NCI-H146 (cell line): ENCODE data around the gene ANKRD11.
"Not testable (repeated sequence)": the region's sequence is repeated elsewhere in the genome, so short reads cannot be mapped to it uniquely, and the experiment has no call there.

Source experiments
- DNase-seq: peaks from one replicate; lab custom pipeline; 2025; lab: John Stamatoyannopoulos, UW

ANKRD11 gene

DNA sequence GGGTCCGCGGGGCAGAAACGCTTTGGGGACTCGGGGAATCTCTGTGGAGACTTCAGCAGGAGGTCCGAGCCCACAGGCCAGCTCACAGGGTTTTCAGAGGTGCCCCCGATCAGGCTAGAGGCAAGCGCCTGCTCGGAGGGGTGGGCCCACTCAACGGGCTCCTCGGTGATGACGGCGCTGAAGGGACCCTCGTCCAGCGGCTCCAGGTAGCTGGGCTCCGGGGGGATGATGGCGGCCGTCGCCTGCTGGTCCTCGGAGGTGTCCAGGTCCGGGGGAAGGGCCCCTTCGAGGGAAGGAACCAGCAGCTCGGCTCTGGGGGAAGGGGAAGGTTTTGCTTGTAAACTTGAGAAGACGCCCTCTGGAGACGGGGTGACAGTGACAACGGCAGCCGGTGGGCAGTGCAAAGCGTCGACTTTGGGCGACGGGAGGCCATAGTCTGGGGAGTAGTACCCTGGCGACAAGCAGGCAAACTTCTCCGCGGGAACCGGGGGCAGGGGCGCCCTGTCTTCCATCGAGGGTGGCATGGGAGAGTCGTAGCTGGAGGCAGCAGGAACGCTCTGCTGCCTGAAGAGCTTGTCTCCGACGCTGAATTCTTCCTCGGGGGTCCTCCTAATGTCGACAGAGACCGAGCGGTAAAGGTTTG is 209.7 kb downstream of the ANKRD11 start:
- DNase-seq, result no peak

- no peak for DNase-seq
Measured at GRCh38 chr16:89279666-89280481, 210.5 kb downstream of the ANKRD11 start.

DNA sequence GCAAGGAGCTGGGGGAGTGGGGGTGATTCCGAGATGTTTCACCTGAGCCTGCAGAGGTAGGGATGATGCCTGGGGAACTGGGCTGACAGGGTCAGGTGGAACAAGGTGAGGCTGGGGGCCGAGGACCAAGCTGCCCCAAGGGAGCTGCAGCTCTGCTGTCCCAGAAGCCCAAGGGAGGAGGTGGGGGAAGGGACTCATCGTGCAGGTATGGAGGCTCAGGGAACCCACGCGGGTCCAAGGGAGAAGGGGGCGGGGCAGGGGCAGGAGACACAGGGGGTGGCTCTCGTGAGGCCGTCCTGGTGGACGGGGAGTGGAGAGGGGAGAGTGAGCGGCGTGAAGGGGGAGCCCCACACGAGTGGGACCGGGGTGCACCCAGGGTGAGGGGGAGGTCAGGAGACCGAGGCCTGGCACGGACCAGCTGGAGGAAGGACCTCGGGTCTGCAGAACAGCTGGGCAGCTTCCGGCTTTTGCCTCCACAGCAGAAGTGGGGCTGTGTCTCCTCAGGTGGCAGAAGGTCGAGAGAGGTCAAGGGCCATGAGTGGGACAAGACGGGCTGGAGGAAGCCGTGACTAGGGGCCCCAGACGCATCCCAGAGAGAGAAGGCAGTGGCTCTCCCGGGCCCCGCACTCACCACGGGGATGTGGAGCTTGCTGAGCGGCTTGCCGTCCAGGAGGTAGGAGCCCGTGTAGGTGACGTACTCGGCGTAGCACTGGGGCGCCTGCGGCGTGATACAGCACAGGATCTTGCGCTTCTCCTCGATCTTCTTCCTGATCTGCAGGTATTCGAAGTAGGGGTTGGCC is 211.7 kb downstream of the ANKRD11 start:
- no peak for DNase-seq

DNA sequence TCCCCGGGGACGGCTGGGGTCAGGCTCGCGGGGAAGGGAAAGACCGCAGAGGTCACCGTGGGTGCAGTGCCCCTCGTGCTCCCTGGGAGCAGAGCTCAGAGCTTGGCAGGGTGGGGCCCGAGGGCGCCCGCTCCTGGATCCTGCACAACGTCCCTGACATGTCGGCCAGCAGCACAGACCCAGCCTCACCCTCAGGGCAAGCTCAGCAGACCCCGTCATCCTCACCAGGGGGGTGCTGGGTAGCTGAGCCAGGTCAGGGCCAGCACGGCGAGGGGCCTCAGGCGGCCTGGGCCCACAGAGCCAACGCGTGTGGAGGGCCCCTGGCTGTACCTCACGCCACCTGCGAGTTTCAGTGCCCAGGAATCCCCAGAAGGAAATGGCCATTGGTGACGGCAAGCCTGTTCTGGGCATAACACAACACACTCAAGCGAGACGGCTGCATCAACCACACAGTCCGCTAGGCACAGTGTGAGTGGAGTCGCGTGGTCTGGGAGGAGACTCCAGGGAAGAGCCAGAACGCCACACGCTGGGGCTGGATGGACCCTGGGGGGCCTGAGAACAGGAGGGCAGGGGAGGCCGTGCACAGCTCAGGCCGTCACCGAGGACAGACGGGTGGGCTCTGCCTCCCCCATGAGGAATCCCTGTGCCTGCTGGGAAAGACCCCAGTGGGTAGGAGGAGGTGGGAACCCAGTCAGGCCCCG is 212.6 kb downstream of the ANKRD11 start:
- no peak for DNase-seq

DNA sequence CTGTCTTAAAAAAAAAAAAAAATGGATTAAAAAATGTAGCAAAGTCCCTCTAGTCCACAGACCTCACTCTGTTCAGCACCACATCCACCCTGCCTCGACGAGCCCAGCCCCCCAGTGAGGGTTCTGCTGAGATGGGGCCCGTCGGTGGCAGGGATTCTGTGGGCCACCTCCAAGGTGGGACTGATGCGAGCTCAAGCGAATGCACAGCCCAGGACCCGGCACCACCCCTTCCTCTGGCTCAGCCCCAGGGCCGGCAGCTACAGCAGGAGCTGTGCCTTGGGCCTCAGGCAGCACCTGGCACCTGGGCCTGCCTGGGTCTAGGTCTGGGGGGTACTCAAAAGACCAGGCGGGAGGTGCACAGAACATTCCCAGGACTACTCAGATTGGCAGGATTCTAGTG is 213.3 kb downstream of the ANKRD11 start:
- DNase-seq, result no peak

DNA sequence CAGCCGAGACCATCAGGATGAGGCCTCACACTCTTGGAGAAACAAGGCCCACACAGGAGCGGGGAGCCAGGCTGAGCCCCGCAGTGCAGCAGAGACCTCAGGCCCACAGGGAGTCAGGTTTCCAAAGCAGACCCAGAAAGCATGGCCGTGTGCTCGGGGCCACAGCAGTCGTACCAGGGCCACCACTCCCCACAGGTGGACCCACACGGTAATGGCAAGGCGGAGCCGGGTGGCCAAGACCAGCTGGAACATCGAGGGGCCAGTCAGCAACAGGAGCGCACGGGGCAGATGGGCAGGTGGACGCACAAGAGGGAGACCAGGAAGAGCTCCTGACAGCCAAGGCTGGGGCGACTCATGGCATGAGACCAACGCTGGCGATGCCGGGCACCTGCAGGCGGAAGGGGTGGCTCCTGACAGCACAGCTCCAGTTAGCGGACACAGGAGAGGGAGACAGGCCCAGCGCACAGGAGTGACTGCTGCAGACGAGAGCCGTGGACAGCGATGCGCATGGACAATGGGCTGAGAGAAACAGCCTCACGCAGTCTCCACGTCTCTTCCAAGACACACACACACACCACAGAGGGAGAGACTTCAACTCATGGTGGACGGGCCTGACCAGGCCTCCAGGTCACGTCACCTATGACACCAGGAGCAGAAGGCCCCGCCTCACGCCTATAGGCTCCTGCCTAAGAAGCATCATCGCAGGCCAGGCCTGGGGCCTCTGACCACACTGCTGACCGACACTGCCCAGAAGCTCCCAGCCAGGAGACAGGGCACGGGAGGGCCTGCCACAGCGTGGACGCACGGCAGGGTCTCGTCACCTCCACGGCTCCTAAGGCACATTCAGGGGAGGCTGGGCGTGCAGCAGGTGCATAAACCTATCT is 214.3 kb downstream of the ANKRD11 start:
- DNase-seq, result no peak

DNA sequence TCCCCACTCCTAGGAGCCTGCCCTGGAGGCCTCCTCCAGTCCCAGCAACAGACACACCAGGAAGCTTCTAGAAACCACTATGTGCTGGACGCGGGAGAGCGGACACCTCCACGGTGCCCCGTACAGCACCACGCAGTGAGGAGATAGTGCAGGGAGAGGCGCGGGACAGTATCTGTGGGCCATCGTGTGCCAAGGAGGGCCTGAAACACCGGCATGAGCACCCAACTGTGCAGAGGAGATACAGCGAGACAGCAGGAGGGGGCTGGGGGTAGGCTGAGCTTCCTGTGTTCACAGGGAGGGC is 215.1 kb downstream of the ANKRD11 start:
- DNase-seq, result no peak

- no peak for DNase-seq
Measured at GRCh38 chr16:89274561-89275283, 215.6 kb downstream of the ANKRD11 start.

- DNase-seq, result no peak
Measured at GRCh38 chr16:89273741-89274472, 216.5 kb downstream of the ANKRD11 start.

GRCh38 chr16:89272631-89273030 is 217.7 kb downstream of the ANKRD11 start:
- DNase-seq, result no peak

DNA sequence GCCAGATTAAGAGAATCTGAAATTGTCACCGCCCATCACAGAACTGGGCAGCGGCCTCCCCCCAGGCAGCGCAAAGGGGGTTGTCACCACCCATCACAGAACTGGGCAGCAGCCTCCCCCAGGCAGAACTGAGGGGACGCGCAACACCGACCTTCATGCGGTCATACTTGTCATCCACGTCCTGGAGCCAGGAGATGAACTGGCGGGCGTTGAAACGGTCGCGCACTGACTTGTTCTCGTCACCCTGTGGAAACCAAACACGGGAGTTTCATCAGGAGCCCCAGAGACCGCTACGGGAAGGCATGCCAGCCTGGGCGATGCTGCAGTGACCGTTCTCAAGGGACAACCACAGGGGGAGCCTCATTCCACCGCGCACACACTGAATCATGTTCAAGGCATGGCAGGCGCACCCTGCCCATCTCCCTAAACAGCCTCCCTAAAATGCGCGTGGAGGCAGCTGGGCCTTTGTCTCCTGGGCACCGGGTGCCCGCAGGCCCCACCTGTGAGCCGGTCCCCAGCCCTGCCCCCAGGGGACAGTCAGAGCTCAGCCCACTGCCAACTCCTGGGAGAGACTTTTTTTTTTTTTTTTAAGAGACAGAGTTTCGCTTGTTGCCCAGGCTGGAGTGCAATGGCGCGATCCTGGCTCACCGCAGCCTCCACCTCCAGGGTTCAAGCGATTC is 219.6 kb downstream of the ANKRD11 start:
- DNase-seq, result no peak

DNA sequence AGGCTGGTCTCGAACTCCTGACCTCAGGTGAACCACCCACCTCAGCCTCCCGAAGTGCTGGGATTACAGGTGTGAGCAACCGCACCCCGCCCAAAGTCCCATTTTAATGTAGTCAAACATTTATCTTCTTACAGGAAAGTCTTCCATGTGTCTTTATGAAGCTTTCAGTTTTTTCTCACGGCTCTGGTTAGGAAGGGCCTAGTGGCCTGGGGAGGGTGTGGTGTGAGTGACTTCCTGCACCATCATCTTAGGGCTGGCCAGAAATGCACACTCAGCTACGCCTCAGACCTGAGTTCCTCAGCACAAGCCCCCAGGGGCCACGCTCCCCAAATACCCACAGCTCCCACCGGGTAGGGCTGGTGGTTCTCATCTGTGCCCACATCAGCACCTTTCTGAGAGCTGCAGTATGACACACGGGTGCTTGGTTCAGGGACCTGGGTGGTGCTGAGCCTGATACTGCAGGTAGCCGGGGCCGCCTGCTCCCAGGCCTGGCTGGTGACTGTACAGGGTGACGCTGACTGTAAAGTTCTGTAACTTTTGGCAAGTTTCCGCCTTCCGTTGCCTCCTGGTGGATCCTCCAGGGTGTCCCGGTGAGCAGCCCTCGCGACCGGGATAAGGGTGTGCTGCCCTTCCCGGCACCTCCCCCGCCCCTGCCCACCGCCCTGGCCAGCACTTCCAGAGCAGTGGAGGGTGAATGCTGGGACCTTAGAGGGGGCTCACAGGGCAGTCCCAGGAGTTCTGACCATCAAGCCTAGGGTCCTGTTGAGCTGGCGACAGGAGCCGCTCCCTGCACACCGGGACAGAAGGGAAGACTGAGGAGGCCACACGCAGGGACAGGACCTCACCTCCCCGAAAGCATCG is 220.3 kb downstream of the ANKRD11 start:
- DNase-seq, result no peak

DNA sequence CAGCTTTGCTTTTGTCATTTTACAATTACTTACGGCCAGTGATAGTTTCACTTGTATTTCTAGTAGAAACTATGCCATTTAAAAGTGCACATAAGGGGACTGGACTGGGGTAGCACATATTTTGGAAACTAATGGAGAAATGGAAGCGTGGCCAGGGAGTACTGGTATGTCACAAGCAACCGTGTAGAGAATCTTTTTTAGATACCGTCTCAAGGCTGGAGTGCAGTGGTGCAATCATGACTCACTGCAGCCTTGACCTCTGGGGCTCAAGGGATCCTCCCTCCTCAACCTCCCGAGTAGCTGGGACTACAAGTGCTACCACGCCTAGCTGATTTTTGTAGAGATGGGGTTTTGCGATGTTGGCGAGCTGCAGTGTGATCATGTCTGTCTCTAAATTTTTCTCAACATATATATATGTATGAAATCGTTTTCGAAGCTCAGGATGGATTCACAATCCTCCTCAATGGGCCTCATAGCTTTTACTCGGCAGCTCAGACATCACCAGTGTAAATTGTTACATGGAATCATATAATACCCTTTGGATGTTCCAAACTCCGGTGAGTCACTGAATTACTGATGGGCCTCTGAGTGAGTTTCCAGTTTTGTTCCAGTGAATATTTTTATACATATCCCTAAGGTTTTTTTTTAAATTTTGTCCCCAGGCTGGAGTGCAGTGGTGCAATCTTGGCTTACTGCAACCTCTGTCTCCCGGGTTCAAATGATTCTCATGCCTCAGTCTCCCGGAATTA is 221.2 kb downstream of the ANKRD11 start:
- DNase-seq, result no peak

DNA sequence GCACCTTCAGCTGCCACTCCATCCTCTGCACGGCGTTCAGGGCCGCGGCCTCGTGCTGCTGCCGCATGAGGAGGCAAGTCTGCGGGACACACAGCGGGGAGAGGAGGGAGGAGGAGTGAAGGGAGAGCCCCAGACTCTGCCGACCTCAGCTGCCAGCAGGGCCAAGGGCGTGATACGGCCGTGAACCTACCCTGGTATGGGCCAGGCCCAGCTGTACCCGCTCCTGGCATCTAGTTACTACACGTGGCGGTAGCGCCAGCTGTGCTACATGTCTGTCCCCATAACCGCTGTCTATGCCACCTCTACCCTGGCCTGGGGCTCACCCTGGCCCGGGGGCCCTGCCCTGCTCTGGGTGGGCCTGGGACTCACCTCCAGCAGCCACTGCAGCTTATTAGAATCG is 221.8 kb downstream of the ANKRD11 start:
- DNase-seq, result no peak

DNA sequence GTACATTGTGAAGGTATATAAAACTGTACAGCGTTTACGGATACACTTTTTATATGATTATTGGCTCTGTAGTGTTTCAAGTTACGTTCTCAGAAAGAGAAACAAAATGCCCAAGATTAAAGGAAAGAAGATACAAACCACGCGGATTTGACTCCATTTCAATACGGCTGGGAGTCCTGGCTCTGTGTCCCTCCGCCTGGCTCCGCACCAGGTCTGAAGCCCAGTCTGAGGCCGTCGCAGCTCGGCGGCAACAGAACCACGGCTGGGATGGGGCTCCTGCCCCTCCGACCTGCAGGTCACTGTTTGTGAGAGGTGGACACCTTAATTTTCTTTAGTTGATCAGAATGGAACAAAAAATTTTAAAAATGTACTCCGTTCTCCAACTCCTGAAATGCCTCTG is 222.6 kb downstream of the ANKRD11 start:
- DNase-seq, result not testable (repeated sequence)

GRCh38 chr16:89266521-89267134 is 223.7 kb downstream of the ANKRD11 start:
- no peak for DNase-seq

DNA sequence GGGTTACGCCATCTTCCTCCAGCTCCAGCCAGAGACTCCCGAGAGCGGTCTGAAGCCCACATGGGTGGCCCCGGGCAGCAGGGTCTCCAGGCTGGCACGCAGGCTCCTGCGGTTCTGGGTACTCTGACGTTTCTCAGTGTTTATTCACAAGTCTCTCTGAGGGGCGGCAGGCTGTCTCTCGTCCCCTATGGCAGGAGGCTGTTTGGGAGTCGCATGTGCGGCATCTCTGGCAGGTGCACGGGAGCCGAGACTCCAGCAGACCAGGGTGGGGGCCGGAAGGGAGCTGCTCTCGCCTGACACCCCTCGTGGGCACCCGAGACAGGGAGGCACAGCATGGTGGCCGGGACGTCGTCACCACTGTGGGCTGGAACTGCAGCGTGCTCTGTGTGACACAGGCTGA is 224.7 kb downstream of the ANKRD11 start:
- DNase-seq, result no peak
